Pulmonary artery endothelial cell (primary cell): ENCODE results near the gene MIAT. TPM values are rescaled to one million over a fixed set of nuclear protein-coding genes. Genes with fewer than 3 reads are reported as not detected.
A peak's percentile ranks its signal among the peaks of the same experiment; 100 is the strongest.

ENCODE experiments used
- DNase-seq: peaks from one replicate; pipeline ENCODE4 v3.0.0-alpha.2; 2011; ENCODE audit warnings: low read depth, low spot score
- total RNA-seq: library from RNA; depleted of rRNA; stranded (reverse); fragments of >200 nt; gene quantifications from 2 replicates; pipeline ENCODE4 v1.2.3, GENCODE V29; 2014

MIAT gene
- total RNA-seq, 1 donor from 2014 or later = 0.26 TPM

GRCh38 chr22:26669060-26669481 lies 11.7 kb downstream of the MIAT start:
- no peak for DNase-seq

GRCh38 chr22:26670459-26670858 lies 13.1 kb downstream of the MIAT start:
- DNase-seq = no peak

- DNase-seq = no peak
These were observed 14.1 kb downstream of the MIAT start for GRCh38 chr22:26671317-26672059.

GRCh38 chr22:26672060-26672471 lies 14.7 kb downstream of the MIAT start:
- DNase-seq = no peak

- peak; percentile 47 for DNase-seq
These were observed 15.4 kb downstream of the MIAT start for GRCh38 chr22:26672590-26673468.

- no peak for DNase-seq
These were observed 16.1 kb downstream of the MIAT start for GRCh38 chr22:26673486-26673885.

- DNase-seq = no peak
These were observed 17.1 kb downstream of the MIAT start for GRCh38 chr22:26674211-26675190.

GRCh38 chr22:26675687-26676268 lies 18.4 kb downstream of the MIAT start:
- DNase-seq = no peak

- DNase-seq = no peak
These were observed 19.8 kb downstream of the MIAT start for GRCh38 chr22:26677217-26677616.

- DNase-seq = no peak
These were observed 21.7 kb downstream of the MIAT start for GRCh38 chr22:26679003-26679629.

- DNase-seq = no peak
These were observed 23.1 kb downstream of the MIAT start for GRCh38 chr22:26680485-26680884.

- DNase-seq = no peak
These were observed 24.0 kb downstream of the MIAT start for GRCh38 chr22:26681395-26681821.

GRCh38 chr22:26684168-26684567 lies 26.8 kb downstream of the MIAT start:
- DNase-seq = no peak

- no peak for DNase-seq
These were observed 28.2 kb downstream of the MIAT start for GRCh38 chr22:26685601-26686000.

GRCh38 chr22:26687439-26687838 lies 30.1 kb downstream of the MIAT start:
- no peak for DNase-seq

- no peak for DNase-seq
These were observed 32.3 kb downstream of the MIAT start for GRCh38 chr22:26689513-26690301.

GRCh38 chr22:26690654-26691376 lies 33.4 kb downstream of the MIAT start:
- no peak for DNase-seq

- no peak for DNase-seq
These were observed 34.0 kb downstream of the MIAT start for GRCh38 chr22:26691377-26691716.

- no peak for DNase-seq
These were observed 34.8 kb downstream of the MIAT start for GRCh38 chr22:26692215-26692614.
